Panc1 (cell line): ENCODE results near the gene CBL. TPM values are rescaled to one million over a fixed set of nuclear protein-coding genes. Genes with fewer than 3 reads are reported as not detected.

Source experiments
- ATAC-seq: fragments of 200-7000 bp; cut with Tn5 transposase; 2 replicates; pipeline ENCODE4 v1.9.1; 2020; ENCODE audit warnings: mild to moderate bottlenecking, moderate library complexity
- BruUV-seq: library from RNA; stranded (reverse); fragments of 400-500 nt; replicated peaks from 2 replicates; lab custom pipeline; 2021; lab: Mats Ljungman, UMichigan
- CTCF ChIA-PET: fragments of 300-600 bp; sonication (Branson Sonifier 250); formaldehyde crosslinking; loops from one replicate; lab custom pipeline; 2022; ENCODE audit warnings: antibody characterized with exemption; lab: Charles Lee
- POLR2A ChIA-PET: fragments of 300-600 bp; sonication (Branson Sonifier 250); formaldehyde crosslinking; loops from one replicate; lab custom pipeline; 2022; ENCODE audit warnings: antibody characterized with exemption; lab: Charles Lee
- DNase-seq: peaks from one replicate; pipeline ENCODE4 v3.0.0-alpha.2; 2010; ENCODE audit warnings: low read depth, low spot score
- H3K27ac ChIP-seq: 2 replicates; pipeline ENCODE4 v1.5.1; 2011; ENCODE audit warnings: mild to moderate bottlenecking, low read length, inconsistent platforms
- H3K27me3 ChIP-seq: fragments of 200-500 bp; sonication (Bioruptor generic); 2 replicates; pipeline ENCODE4 v1.6.0; 2014; ENCODE audit warnings: low read length, inconsistent platforms; ENCODE audit not compliant: control insufficient read depth, insufficient read depth
- H3K36me3 ChIP-seq: fragments of 200-500 bp; sonication (Bioruptor generic); 2 replicates; pipeline ENCODE4 v1.5.1; 2014; ENCODE audit warnings: inconsistent platforms, mild to moderate bottlenecking, low read length, moderate library complexity; ENCODE audit not compliant: control insufficient read depth, insufficient read depth
- H3K4me1 ChIP-seq: 2 replicates; pipeline ENCODE4 v1.5.1; 2011; ENCODE audit warnings: inconsistent platforms, mild to moderate bottlenecking, low read length, moderate library complexity; ENCODE audit not compliant: control insufficient read depth, insufficient read depth
- H3K4me3 ChIP-seq, 2 experiments: 2 replicates each; pipeline ENCODE4 v1.5.1; 2011 to 2012; ENCODE audit warnings: low read depth in 2 of 2, low read length in 2 of 2, mild to moderate bottlenecking in 2 of 2, inconsistent platforms in 1 of 2, moderate library complexity in 1 of 2
- H3K9me3 ChIP-seq: fragments of 200-500 bp; sonication (Bioruptor generic); 2 replicates; pipeline ENCODE4 v1.5.1; 2014; ENCODE audit warnings: low read depth, mild to moderate bottlenecking, inconsistent platforms, low read length, moderate library complexity; ENCODE audit not compliant: control insufficient read depth, insufficient read depth
- CTCF ChIP-seq: fragments of 450-650 bp; IDR thresholded peaks from 2 replicates; pipeline ENCODE4 v1.5.1; 2017; ENCODE audit warnings: mild to moderate bottlenecking
- POLR2AphosphoS5 ChIP-seq: IDR thresholded peaks from 2 replicates; pipeline ENCODE4 v1.6.1; 2012; ENCODE audit warnings: mild to moderate bottlenecking, low read depth, low read length, moderate library complexity
- REST ChIP-seq, 2 experiments: IDR thresholded peaks; 2 replicates each; pipeline ENCODE4 v1.6.1; 2011 to 2012; ENCODE audit warnings: low read depth in 2 of 2, control low read depth in 1 of 2, low read length in 1 of 2, mild to moderate bottlenecking in 1 of 2, moderate library complexity in 1 of 2; ENCODE audit not compliant: insufficient read depth in 1 of 2
- SIN3A ChIP-seq: IDR thresholded peaks from 2 replicates; pipeline ENCODE4 v1.6.1; 2012; ENCODE audit warnings: low read depth, mild to moderate bottlenecking, low read length, moderate library complexity, borderline replicate concordance; ENCODE audit not compliant: insufficient read depth
- TCF7L2 ChIP-seq: IDR thresholded peaks from 2 replicates; pipeline ENCODE4 v1.6.1; 2011; ENCODE audit warnings: mild to moderate bottlenecking, low read depth, low read length, inconsistent platforms
- in situ Hi-C: cut with HindIII; loops from 2 replicates; pipeline ENCODE4 v1.10.0; 2016; ENCODE audit warnings: low sequenced_read_pairs, low pct_unique_long_range_greater_than_20kb
- intact Hi-C: fragments of 100-400 bp; cut with micrococcal nuclease; formaldehyde crosslinking; loops from one replicate; pipeline ENCODE4 v1.10.0; 2022; ENCODE audit not compliant: unreplicated experiment
- total RNA-seq: library from RNA; stranded (reverse); gene quantifications from one replicate; pipeline ENCODE4 v1.2.1, GENCODE V29; 2021; ENCODE audit not compliant: unreplicated experiment

CBL gene
- total RNA-seq, 1 experiment from 2014 or later, result 69.9 TPM

- peaks cover 9% of the 10 kb centered on the region for H3K4me1 ChIP-seq
- ChIA-PET CTCF (no interaction called here), POLR2A (no interaction called here)
- TF ChIP-seq SIN3A (no peak), CTCF (no peak), REST (IDR thresholded peaks at IDR 0.05; ENCODE audit: insufficient read depth in 1 of 2, low read depth in 2 of 2, low read length in 1 of 2) (no peak), POLR2AphosphoS5 (no peak), TCF7L2 (no peak)
- intact Hi-C loops (no loop called here), in situ Hi-C loops (no loop called here)
- H3K9me3 ChIP-seq, result no peaks in the 10 kb centered on the region
- no peak for DNase-seq
- no peaks in the 10 kb centered on the region for H3K27me3 ChIP-seq
- no peaks in the 10 kb centered on the region for H3K36me3 ChIP-seq
- no TSS peak for BruUV-seq
- no peak overlapping the region for H3K27ac ChIP-seq
- peak; percentile 41; the same call in 1 of the 2 replicates for ATAC-seq
- H3K4me3 ChIP-seq, result no peak overlapping the region
These were observed 52.0 kb downstream of the CBL start for GRCh38 chr11:119258180-119258579.

GRCh38 chr11:119258983-119259382 lies 52.8 kb downstream of the CBL start:
- Histone ChIP-seq H3K36me3 (no peaks in the 10 kb centered on the region), H3K4me1 (peaks cover 14% of the 10 kb centered on the region), H3K27ac (no peak overlapping the region), H3K27me3 (no peaks in the 10 kb centered on the region), H3K9me3 (no peaks in the 10 kb centered on the region), H3K4me3 (no peak overlapping the region)
- ATAC-seq (no peak), DNase-seq (no peak)
- in situ Hi-C loops, result no loop called here
- intact Hi-C loops, result no loop called here
- TF ChIP-seq CTCF (no peak), POLR2AphosphoS5 (no peak), REST (IDR thresholded peaks at IDR 0.05; ENCODE audit: insufficient read depth in 1 of 2, low read depth in 2 of 2, low read length in 1 of 2) (no peak), TCF7L2 (no peak), SIN3A (no peak)
- POLR2A ChIA-PET, result interaction anchor here (0.8 kb wide), 1 partner anchor 9 kb away, joined by 3 read pairs; no protein-coding TSS in a partner anchor
- CTCF ChIA-PET, result no interaction called here
- no TSS peak for BruUV-seq
